Measurements from ENCODE around the gene CELSR3.

Gene CELSR3

DNA sequence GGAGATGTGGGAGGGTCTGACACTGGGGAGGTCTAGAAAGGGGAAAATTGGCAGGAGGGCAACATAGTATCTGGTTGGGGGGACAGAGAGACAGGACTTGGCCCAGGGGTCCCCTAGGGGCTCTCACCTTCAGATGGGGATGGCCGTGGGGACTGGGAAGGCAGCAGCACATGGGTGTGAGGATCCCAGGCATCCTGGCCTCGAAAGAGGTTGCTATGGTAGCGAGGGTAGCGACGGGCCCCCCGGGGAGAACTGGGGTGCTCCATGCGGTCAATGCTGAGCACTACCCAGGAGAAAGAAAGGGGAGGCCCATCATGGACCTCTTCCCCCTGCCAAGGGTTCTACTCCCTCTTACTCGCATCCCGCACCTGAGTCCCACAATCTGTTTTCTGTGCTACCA, 15.0 kb downstream of the CELSR3 start:
- no peaks in the 10 kb centered on the region for H3K27me3 Mint-ChIP-seq (ENCODE audit: low read depth, poor library complexity)
- no peaks in the 10 kb centered on the region for H3K9me3 Mint-ChIP-seq
- peaks cover 21% of the 10 kb centered on the region for H3K4me1 Mint-ChIP-seq
- TF ChIP-seq, protein P1, sequence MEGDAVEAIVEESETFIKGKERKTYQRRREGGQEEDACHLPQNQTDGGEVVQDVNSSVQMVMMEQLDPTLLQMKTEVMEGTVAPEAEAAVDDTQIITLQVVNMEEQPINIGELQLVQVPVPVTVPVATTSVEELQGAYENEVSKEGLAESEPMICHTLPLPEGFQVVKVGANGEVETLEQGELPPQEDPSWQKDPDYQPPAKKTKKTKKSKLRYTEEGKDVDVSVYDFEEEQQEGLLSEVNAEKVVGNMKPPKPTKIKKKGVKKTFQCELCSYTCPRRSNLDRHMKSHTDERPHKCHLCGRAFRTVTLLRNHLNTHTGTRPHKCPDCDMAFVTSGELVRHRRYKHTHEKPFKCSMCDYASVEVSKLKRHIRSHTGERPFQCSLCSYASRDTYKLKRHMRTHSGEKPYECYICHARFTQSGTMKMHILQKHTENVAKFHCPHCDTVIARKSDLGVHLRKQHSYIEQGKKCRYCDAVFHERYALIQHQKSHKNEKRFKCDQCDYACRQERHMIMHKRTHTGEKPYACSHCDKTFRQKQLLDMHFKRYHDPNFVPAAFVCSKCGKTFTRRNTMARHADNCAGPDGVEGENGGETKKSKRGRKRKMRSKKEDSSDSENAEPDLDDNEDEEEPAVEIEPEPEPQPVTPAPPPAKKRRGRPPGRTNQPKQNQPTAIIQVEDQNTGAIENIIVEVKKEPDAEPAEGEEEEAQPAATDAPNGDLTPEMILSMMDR (IDR thresholded peaks at IDR 0.05) = no peak
- no peak for DNase-seq
- no peak overlapping the region for H3K27ac Mint-ChIP-seq
- no peak overlapping the region for H3K4me3 Mint-ChIP-seq
- peaks cover 23% of the 10 kb centered on the region for H3K36me3 Mint-ChIP-seq (ENCODE audit: low read depth)

DNA sequence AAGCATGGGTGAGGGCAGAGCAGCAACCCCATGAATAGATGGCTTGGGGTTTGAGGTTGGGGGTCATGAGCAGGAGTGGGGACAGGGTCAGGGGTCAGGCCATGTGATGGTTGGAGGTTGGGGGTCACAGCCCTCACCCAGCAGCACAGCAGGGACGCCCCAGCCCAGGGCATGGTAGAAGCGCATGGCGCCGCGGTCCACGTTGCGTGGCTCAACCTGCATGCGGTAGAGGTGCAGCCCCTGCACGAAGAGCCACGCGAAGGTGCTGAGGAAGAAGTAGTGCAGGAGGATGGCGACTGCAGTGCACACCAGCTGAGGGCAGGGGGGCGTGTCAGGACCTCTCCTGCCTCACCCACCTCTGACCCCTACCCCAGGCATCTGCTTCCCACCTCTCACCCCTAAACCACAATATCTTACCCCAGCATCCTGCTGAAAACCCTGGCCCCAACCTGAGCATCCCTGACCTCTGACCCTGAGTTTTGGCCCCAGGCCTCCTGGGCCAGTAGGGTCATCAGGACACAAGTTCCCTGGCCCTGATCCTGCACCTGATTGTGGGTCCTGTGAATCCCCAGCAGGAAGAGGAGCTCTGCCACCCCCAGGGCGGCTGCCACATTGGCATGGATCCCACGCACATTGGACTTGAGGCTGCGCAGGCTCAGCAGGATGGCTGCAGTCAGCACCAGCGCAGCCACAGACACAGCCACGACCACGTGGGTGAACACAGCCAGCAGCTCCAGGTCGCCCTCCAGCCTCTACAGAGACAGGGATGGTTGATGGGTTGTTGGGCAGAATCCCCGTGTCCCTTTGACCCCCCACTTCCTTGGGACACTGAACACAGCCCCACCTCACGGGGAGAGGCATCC, 17.6 kb downstream of the CELSR3 start:
- TF ChIP-seq, protein P1 (IDR thresholded peaks at IDR 0.05) = no peak
- H3K9me3 Mint-ChIP-seq = no peaks in the 10 kb centered on the region
- H3K36me3 Mint-ChIP-seq (ENCODE audit: low read depth) = peaks cover 18% of the 10 kb centered on the region
- no peak for DNase-seq
- H3K27ac Mint-ChIP-seq = no peak overlapping the region
- H3K4me1 Mint-ChIP-seq = peaks cover 27% of the 10 kb centered on the region
- no peak overlapping the region for H3K4me3 Mint-ChIP-seq
- H3K27me3 Mint-ChIP-seq (ENCODE audit: low read depth, poor library complexity) = peaks cover 2% of the 10 kb centered on the region

DNA sequence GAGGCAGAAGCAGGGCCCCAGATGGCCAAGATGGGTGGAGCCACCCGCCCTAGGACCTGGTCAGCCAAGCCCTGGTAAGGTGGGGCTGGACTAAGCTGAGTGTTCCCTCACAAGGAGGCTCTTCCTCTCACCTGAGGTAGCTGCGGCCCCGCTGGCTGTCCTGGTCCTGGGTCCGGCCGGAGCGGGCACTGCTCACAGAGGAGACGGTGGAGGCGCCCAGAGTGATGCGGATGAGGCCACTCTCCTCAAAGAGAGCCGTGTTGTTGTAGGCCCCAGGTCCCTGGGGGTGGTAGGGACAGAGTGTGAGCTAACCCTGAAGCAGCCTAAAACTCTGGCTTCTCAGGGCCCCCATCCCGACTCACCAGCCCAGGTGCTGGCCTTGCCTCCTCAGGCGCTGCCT, 20.1 kb downstream of the CELSR3 start:
- Mint-ChIP-seq H3K27me3 (ENCODE audit: low read depth, poor library complexity) (peaks cover 10% of the 10 kb centered on the region), H3K4me3 (no peak overlapping the region), H3K36me3 (ENCODE audit: low read depth) (peaks cover 22% of the 10 kb centered on the region), H3K4me1 (peaks cover 48% of the 10 kb centered on the region), H3K27ac (no peak overlapping the region), H3K9me3 (no peaks in the 10 kb centered on the region)
- TF ChIP-seq, protein P1 (IDR thresholded peaks at IDR 0.05) = no peak
- DNase-seq = no peak

DNA sequence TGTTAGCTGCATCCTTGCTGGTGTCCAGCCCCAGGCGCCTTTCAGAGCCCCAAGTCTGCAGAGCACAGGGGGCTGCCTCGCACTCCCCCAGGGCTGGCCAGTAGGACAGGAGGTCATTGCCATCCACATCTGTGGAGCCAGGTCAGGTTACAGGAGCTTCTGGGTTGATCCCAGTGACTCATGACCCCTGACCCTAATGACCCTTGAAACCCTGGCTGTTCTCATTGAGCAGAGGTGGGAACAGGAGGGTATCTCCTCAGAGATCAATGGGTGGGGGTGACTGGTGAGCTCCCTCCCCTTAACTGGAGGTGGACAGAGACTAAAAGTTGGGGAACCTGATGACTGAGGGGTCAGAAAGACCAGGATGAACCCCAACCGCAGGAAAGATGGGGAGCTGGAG, 21.3 kb downstream of the CELSR3 start:
- H3K4me1 Mint-ChIP-seq = peaks cover 60% of the 10 kb centered on the region
- H3K36me3 Mint-ChIP-seq (ENCODE audit: low read depth) = peaks cover 22% of the 10 kb centered on the region
- no peaks in the 10 kb centered on the region for H3K9me3 Mint-ChIP-seq
- TF ChIP-seq, protein P1 (IDR thresholded peaks at IDR 0.05) = no peak
- peak; percentile 24 for DNase-seq
- peak overlapping the region; percentile 58 for H3K27ac Mint-ChIP-seq
- peaks cover 10% of the 10 kb centered on the region for H3K27me3 Mint-ChIP-seq (ENCODE audit: low read depth, poor library complexity)
- no peak overlapping the region for H3K4me3 Mint-ChIP-seq

DNA sequence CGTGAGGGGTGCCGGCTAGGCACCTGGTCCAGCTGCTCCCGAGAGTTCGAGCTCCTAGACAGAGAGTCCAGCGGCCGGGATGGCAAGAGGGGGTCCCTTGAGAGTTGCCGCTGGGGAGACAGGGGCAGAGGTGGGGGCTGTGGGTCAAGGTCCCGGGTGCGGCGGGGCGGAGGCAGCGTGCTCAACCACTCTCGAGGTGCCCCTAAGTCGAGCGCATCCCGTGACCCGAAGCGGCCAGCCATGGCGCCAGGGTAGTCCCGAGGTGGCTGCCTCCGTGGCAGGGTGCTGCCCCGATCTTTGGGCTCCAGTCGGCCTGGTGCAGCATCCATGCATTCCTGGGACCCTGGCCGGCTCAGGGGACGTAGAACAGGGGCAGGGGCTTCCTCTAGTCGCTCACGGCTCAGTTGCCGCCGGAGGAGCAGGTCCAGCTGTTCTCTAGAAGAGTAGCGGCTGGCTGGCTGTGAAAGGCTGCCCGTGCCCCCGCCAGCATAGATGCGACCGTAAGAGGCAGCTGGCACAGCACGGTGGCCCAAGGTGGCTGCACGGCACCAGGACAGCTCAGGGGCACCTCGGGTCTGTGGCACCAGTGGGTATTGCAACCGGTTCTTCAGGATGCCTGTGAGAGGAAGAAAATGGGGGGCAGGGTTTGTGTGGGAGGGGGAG, 22.6 kb downstream of the CELSR3 start:
- DNase-seq = no peak
- peaks cover 22% of the 10 kb centered on the region for H3K36me3 Mint-ChIP-seq (ENCODE audit: low read depth)
- H3K27ac Mint-ChIP-seq = peak overlapping the region; percentile 42
- TF ChIP-seq, protein P1 (IDR thresholded peaks at IDR 0.05) = no peak
- H3K4me3 Mint-ChIP-seq = no peak overlapping the region
- peaks cover 67% of the 10 kb centered on the region for H3K4me1 Mint-ChIP-seq
- H3K9me3 Mint-ChIP-seq = no peaks in the 10 kb centered on the region
- peaks cover 10% of the 10 kb centered on the region for H3K27me3 Mint-ChIP-seq (ENCODE audit: low read depth, poor library complexity)
